ENCODE data around the gene UPB1.

- no peak for TF ChIP-seq POLR2A (IDR thresholded peaks at IDR 0.05)
- TF ChIP-seq POLR2AphosphoS5 (IDR thresholded peaks at IDR 0.05), result no peak
Measured at GRCh38 chr22:24459911-24460310, 35.2 kb upstream of the UPB1 start.

Data from spleen (tissue), 3 donors.